Lower lobe of right lung (tissue), 2 donors: ENCODE measurements around the gene RBM22. TPM values are rescaled to one million over a fixed set of nuclear protein-coding genes. Genes with fewer than 3 reads are reported as not detected.

Experiments
- ATAC-seq, 2 donors: fragments of 200-7000 bp; cut with Tn5 transposase; one replicate each; pipeline ENCODE4 v1.9.1; 2020 to 2022; ENCODE audit warnings: mild to moderate bottlenecking in 2 of 2, moderate library complexity in 2 of 2
- DNase-seq: peaks from one replicate; pipeline ENCODE4 v3.0.0-alpha.2; 2020
- H3K27ac ChIP-seq: fragments of 200-600 bp; one replicate; pipeline ENCODE4 v1.8.0; 2022
- H3K27me3 ChIP-seq: fragments of 200-600 bp; one replicate; pipeline ENCODE4 v1.8.0; 2022; ENCODE audit warnings: low read depth
- H3K36me3 ChIP-seq: fragments of 200-600 bp; one replicate; pipeline ENCODE4 v1.8.0; 2022; ENCODE audit warnings: mild to moderate bottlenecking
- H3K4me1 ChIP-seq: fragments of 200-600 bp; one replicate; pipeline ENCODE4 v1.8.0; 2022
- H3K4me3 ChIP-seq: fragments of 200-600 bp; one replicate; pipeline ENCODE4 v1.8.0; 2022; ENCODE audit warnings: mild to moderate bottlenecking
- H3K9me3 ChIP-seq: fragments of 200-600 bp; one replicate; pipeline ENCODE4 v1.8.0; 2022
- intact Hi-C: fragments of 100-400 bp; cut with DNase I; formaldehyde crosslinking; loops from one replicate; pipeline ENCODE4 v1.11.0; 2022
- total RNA-seq: library from RNA; stranded (reverse); fragmentation: NEBNext Ultra II Directional; extraction: Animal tissue kit (Norgen Biotek cat#: 25700); gene quantifications from one replicate; pipeline ENCODE4 v1.2.1, GENCODE V29; 2021
- TF ChIP-seq, protein P1 (sequence below): fragments of 200-600 bp; IDR thresholded peaks from one replicate; pipeline ENCODE4 v1.8.0; 2022; ENCODE audit warnings: antibody characterized with exemption, mild to moderate bottlenecking
- donor health status: DM: no; HTN: yes; CAD: no; lungs with severe emphysema.

Gene RBM22
- total RNA-seq, 1 donor from 2014 or later, result 46.8 TPM

DNA sequence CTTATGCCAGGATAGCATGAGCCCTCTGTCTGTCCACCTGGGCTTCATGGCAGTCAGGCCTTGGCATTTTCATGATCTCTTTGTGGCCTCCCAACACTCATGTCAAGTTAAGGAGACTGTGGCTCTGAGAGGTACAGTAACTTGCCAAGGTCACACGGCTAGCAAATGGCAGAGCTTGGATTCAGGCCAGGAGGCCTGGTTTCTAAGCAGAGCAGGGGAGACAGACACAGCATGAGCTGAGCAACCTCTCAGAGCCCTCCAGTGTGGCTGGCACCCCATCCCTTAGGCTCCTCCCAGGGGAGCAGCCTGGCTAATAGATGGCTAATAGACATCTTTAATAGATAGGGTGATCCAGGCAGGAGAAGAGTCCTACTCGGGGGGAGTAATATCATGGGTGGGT lies 56.3 kb downstream of the RBM22 start:
- Histone ChIP-seq H3K9me3 (no peaks in the 10 kb centered on the region), H3K36me3 (peaks cover 16% of the 10 kb centered on the region), H3K27me3 (no peaks in the 10 kb centered on the region), H3K4me1 (peaks cover 79% of the 10 kb centered on the region), H3K4me3 (no peak overlapping the region), H3K27ac (peak overlapping the region; percentile 31)
- TF ChIP-seq, protein P1, sequence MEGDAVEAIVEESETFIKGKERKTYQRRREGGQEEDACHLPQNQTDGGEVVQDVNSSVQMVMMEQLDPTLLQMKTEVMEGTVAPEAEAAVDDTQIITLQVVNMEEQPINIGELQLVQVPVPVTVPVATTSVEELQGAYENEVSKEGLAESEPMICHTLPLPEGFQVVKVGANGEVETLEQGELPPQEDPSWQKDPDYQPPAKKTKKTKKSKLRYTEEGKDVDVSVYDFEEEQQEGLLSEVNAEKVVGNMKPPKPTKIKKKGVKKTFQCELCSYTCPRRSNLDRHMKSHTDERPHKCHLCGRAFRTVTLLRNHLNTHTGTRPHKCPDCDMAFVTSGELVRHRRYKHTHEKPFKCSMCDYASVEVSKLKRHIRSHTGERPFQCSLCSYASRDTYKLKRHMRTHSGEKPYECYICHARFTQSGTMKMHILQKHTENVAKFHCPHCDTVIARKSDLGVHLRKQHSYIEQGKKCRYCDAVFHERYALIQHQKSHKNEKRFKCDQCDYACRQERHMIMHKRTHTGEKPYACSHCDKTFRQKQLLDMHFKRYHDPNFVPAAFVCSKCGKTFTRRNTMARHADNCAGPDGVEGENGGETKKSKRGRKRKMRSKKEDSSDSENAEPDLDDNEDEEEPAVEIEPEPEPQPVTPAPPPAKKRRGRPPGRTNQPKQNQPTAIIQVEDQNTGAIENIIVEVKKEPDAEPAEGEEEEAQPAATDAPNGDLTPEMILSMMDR, result no peak
- ATAC-seq (no peak), DNase-seq (no peak)
- intact Hi-C loops, result no loop called here

DNA sequence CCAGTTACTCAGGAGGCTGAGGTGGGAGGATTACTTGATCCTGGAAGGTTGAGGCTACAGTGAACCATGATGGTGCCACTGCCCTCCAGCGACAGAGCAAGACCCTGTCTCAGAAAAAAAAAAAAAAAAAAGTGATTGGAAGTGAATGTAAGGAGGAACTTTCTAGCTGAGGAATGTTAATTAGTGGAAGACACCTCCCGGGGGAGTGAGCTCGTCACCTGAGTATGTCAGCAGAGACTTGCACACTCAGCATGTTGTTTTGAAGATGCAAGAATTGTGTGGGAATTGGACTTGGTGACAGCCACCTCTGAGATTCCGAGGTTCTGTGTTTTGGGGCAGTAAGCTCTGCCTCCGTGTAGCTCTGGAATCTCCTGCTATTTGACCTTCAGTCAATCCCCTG lies 56.8 kb downstream of the RBM22 start:
- ATAC-seq (no peak), DNase-seq (no peak)
- no peaks in the 10 kb centered on the region for H3K9me3 ChIP-seq
- H3K36me3 ChIP-seq, result peaks cover 11% of the 10 kb centered on the region
- TF ChIP-seq, protein P1, result no peak
- peaks cover 83% of the 10 kb centered on the region for H3K4me1 ChIP-seq
- intact Hi-C loops, result no loop called here
- peak overlapping the region; percentile 31 for H3K27ac ChIP-seq
- no peak overlapping the region for H3K4me3 ChIP-seq
- no peaks in the 10 kb centered on the region for H3K27me3 ChIP-seq

DNA sequence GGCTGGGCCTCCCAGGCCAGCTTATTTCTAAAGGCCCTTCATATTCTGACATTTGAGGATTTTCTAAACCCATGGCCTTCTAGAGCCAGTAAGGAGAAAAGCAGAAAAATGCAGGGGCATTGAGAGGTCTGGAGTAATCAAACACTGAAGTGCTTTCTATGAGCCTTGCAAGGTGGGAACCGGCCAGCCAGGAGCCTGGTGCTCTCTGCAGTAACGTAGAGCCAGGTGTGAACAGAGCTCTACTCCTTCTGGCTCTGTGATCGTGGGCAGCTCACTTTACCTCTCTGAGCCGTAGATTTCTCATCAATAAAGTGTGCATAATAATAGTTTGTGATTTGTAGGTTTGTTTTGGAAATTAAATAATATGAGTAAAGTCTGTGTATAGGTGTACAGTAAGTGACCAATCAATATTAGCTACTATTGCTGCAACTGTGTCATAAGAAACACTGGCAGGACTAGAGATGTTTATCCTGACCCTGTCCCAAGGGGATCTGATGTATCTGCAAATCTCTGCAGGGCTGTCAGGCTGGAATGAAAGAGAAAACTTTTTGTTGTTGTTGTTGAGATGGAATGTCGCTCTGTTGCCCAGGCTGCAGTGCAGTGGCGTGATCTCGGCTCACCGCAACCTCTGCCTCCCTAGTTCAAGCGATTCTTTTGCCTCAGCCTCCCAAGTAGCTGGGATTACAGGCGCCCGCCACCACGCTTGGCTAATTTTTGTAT lies 57.7 kb downstream of the RBM22 start:
- DNase-seq, result no peak
- H3K9me3 ChIP-seq, result no peaks in the 10 kb centered on the region
- peaks cover 88% of the 10 kb centered on the region for H3K4me1 ChIP-seq
- TF ChIP-seq, protein P1, result no peak
- H3K27me3 ChIP-seq, result no peaks in the 10 kb centered on the region
- H3K36me3 ChIP-seq, result peaks cover 2% of the 10 kb centered on the region
- H3K27ac ChIP-seq, result peak overlapping the region; percentile 79
- peak overlapping the region; percentile 47 for H3K4me3 ChIP-seq
- no peak for ATAC-seq
- intact Hi-C loops, result no loop called here

DNA sequence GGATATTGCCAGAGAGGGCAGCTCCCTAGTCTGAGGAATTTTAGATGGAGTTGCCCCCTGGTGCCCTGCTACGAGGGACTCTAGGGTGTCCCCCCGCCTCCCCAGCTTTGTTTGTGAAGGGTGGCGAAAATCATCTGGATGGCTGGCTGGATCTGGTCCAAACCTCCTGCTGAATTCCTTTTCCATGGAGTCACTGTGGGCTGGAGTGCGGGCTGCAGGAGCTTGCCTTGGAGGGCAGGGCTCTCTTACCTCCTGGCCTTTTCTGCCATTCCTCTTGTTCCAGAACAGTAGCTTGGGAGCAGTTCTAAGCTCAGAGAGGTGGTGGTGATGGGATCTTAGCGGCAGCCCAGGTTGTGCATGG lies 58.3 kb downstream of the RBM22 start:
- Histone ChIP-seq H3K4me1 (peaks cover 87% of the 10 kb centered on the region), H3K4me3 (peak overlapping the region; percentile 47), H3K36me3 (no peaks in the 10 kb centered on the region), H3K27ac (peak overlapping the region; percentile 79), H3K9me3 (no peaks in the 10 kb centered on the region), H3K27me3 (no peaks in the 10 kb centered on the region)
- DNase-seq (peak; percentile 74), ATAC-seq (peak; percentile 60 to 68)
- TF ChIP-seq, protein P1, result no peak
- intact Hi-C loops, result no loop called here

DNA sequence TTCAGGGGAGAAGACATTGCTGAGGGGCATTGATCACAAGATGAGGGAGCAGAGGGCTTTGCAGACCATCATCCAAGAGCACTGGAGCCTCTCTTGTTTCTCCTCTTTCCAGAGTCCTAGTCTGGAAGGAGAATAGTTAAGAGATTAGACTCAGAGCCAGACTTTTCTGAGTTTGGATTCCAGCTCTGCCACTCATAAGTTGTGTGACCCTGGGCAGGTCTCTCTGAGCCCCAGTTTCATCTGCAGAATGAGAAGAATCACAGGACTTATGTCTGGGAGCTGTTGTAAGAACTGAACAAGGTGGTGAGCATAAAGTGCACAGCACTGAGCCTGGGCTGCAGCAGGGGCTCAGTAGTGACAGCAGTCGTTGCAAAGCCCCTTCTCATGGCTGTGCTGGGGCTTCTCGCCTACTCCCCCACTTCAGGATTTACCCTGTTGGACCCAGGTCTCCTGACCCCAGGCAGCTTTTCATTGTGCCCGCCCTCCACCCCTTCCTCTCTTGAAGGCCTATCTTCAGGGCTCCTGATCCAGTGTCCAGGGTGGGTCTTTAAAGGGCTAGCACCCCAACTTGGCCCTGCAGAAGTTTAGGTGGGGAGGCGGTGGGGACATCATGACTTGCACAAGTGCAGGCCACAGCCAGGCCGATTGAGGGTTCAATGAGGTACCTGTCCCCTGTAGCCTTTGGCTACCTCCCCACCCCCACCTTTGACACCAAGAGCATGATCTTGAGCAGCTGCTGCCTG lies 58.9 kb downstream of the RBM22 start:
- H3K36me3 ChIP-seq, result no peaks in the 10 kb centered on the region
- H3K27ac ChIP-seq, result peak overlapping the region; percentile 79
- DNase-seq (no peak), ATAC-seq (no peak)
- TF ChIP-seq, protein P1, result no peak
- H3K9me3 ChIP-seq, result no peaks in the 10 kb centered on the region
- H3K4me1 ChIP-seq, result peaks cover 87% of the 10 kb centered on the region
- no peaks in the 10 kb centered on the region for H3K27me3 ChIP-seq
- intact Hi-C loops, result no loop called here
- peak overlapping the region; percentile 47 for H3K4me3 ChIP-seq
